ENCODE measurements around the gene LRRC52. TPM values are rescaled to one million over a fixed set of nuclear protein-coding genes. Genes with fewer than 3 reads are reported as not detected.
A peak's percentile ranks its signal among the peaks of the same experiment; 100 is the strongest.

Gene LRRC52
- total RNA-seq: not detected

- H3K4me1 ChIP-seq: peaks cover 12% of the 10 kb centered on the region
- no peak for TF ChIP-seq CTCF (IDR thresholded peaks at IDR 0.05)
- intact Hi-C loops (cut with DNase I): no loop called here
- DNase-seq (peak; percentile 70 to 90 (median 86)), ATAC-seq (peak; percentile 78)
- 15 to 17% methylated on average over 11 to 12 of the region's 12 CpGs for WGBS, 2 donors
- H3K27ac ChIP-seq: peak within 1 kb of the TSS in 1 of 4 donors; percentile 4
- H3K9me3 ChIP-seq: no peaks in the 10 kb centered on the region
- H3K36me3 ChIP-seq (replicated peaks in 1 of 2; ENCODE audit: insufficient read depth in 1 of 2, low read depth in 2 of 2): no peaks in the 10 kb centered on the region
- no peak within 1 kb of the TSS for H3K4me3 ChIP-seq
- H3K27me3 ChIP-seq: no peaks in the 10 kb centered on the region
Observed at GRCh38 chr1:165543532-165544438, at the start of gene LRRC52. Gene LRRC52 (plus strand): TSS chr1:165544000. CDS start chr1:165544297, 297 bp downstream.

- ATAC-seq: no peak
- TF ChIP-seq POLR2A (IDR thresholded peaks at IDR 0.05): no peak
- TF ChIP-seq CTCF (IDR thresholded peaks at IDR 0.05): no peak
- WGBS, 2 donors: 46 to 51% methylated on average over 5 of the region's 5 CpGs
- H3K4me1 ChIP-seq: no peaks in the 10 kb centered on the region
- no peaks in the 10 kb centered on the region for H3K27me3 ChIP-seq
- H3K36me3 ChIP-seq (replicated peaks in 1 of 2; ENCODE audit: insufficient read depth in 1 of 2, low read depth in 2 of 2): no peaks in the 10 kb centered on the region
- no peak for DNase-seq
- H3K9me3 ChIP-seq: no peaks in the 10 kb centered on the region
- H3K4me3 ChIP-seq: no peak overlapping the region
- no peak overlapping the region for H3K27ac ChIP-seq
- intact Hi-C loops (cut with DNase I): no loop called here
Observed at GRCh38 chr1:165494949-165495857, 48.6 kb upstream of the LRRC52 start.

- TF ChIP-seq POLR2A (IDR thresholded peaks at IDR 0.05) (no peak), CTCF (IDR thresholded peaks at IDR 0.05) (no peak)
- ATAC-seq (no peak), DNase-seq (no peak)
- Histone ChIP-seq H3K27me3 (no peaks in the 10 kb centered on the region), H3K27ac (no peak overlapping the region), H3K4me1 (no peaks in the 10 kb centered on the region), H3K4me3 (no peak overlapping the region), H3K36me3 (replicated peaks in 1 of 2; ENCODE audit: insufficient read depth in 1 of 2, low read depth in 2 of 2) (no peaks in the 10 kb centered on the region), H3K9me3 (no peaks in the 10 kb centered on the region)
- intact Hi-C loops (cut with DNase I): no loop called here
- WGBS, 2 donors: 63 to 72% methylated on average over 3 of the region's 3 CpGs
Observed at GRCh38 chr1:165495858-165496205, 48.0 kb upstream of the LRRC52 start.

GRCh38 chr1:165496501-165496900 lies 47.3 kb upstream of the LRRC52 start:
- WGBS, 2 donors: 78 to 81% methylated on average over 1 of the region's 1 CpG

More at GRCh38 chr1:165496501-165496900, 47.3 kb upstream of the LRRC52 start:
- no peaks in the 10 kb centered on the region for H3K4me1 ChIP-seq
- no peak overlapping the region for H3K4me3 ChIP-seq
- H3K27ac ChIP-seq: no peak overlapping the region
- DNase-seq (no peak), ATAC-seq (no peak)
- TF ChIP-seq POLR2A (IDR thresholded peaks at IDR 0.05) (no peak), CTCF (IDR thresholded peaks at IDR 0.05) (no peak)
- no peaks in the 10 kb centered on the region for H3K9me3 ChIP-seq
- no peaks in the 10 kb centered on the region for H3K36me3 ChIP-seq (replicated peaks in 1 of 2; ENCODE audit: insufficient read depth in 1 of 2, low read depth in 2 of 2)
- no peaks in the 10 kb centered on the region for H3K27me3 ChIP-seq
- intact Hi-C loops (cut with DNase I): no loop called here

All from body of pancreas (tissue), 4 donors.